BE2C (cell line): ENCODE data around the gene RAB6A.

Experiments used
- DNase-seq: peaks from one replicate; pipeline ENCODE4 v3.0.0-alpha.2; 2020
- H3K27me3 ChIP-seq: fragments of 250-450 bp; sonication (Bioruptor Pico); 2 replicates; pipeline ENCODE4 v1.5.1; 2020; ENCODE audit warnings: mild to moderate bottlenecking
- H3K36me3 ChIP-seq: fragments of 250-450 bp; sonication (Bioruptor Pico); 2 replicates; pipeline ENCODE4 v1.5.1; 2020; ENCODE audit warnings: mild to moderate bottlenecking
- H3K4me1 ChIP-seq: fragments of 250-450 bp; sonication (Bioruptor Pico); 2 replicates; pipeline ENCODE4 v1.5.1; 2020
- H3K4me3 ChIP-seq: 2 replicates; pipeline ENCODE4 v1.5.1; 2011; ENCODE audit warnings: low read depth, low read length
- H3K9me3 ChIP-seq: fragments of 250-450 bp; sonication (Bioruptor Pico); 2 replicates; pipeline ENCODE4 v1.5.1; 2020
- CTCF ChIP-seq: IDR thresholded peaks from 2 replicates; pipeline ENCODE4 v1.5.1; 2012; ENCODE audit warnings: mild to moderate bottlenecking, low read depth, low read length

Gene RAB6A

GRCh38 chr11:73664877-73665276 lies 96.0 kb downstream of the RAB6A start:
- DNase-seq, result no peak
- H3K4me1 ChIP-seq, result no peaks in the 10 kb centered on the region
- no peak for TF ChIP-seq CTCF
- no peaks in the 10 kb centered on the region for H3K27me3 ChIP-seq
- H3K36me3 ChIP-seq, result no peaks in the 10 kb centered on the region
- no peak overlapping the region for H3K4me3 ChIP-seq
- H3K9me3 ChIP-seq, result no peaks in the 10 kb centered on the region

GRCh38 chr11:73663604-73664495 lies 97.0 kb downstream of the RAB6A start:
- no peak overlapping the region for H3K4me3 ChIP-seq
- TF ChIP-seq CTCF, result no peak
- no peaks in the 10 kb centered on the region for H3K27me3 ChIP-seq
- DNase-seq, result no peak
- no peaks in the 10 kb centered on the region for H3K36me3 ChIP-seq
- no peaks in the 10 kb centered on the region for H3K4me1 ChIP-seq
- H3K9me3 ChIP-seq, result no peaks in the 10 kb centered on the region

GRCh38 chr11:73662445-73663157 lies 98.3 kb downstream of the RAB6A start:
- H3K36me3 ChIP-seq, result no peaks in the 10 kb centered on the region
- TF ChIP-seq CTCF, result no peak
- H3K4me3 ChIP-seq, result no peak overlapping the region
- no peaks in the 10 kb centered on the region for H3K4me1 ChIP-seq
- H3K9me3 ChIP-seq, result no peaks in the 10 kb centered on the region
- no peak for DNase-seq
- H3K27me3 ChIP-seq, result no peaks in the 10 kb centered on the region

- peak; percentile 96 for TF ChIP-seq CTCF
- no peaks in the 10 kb centered on the region for H3K4me1 ChIP-seq
- peak; percentile 94 for DNase-seq
- H3K9me3 ChIP-seq, result no peaks in the 10 kb centered on the region
- no peaks in the 10 kb centered on the region for H3K27me3 ChIP-seq
- no peaks in the 10 kb centered on the region for H3K36me3 ChIP-seq
- H3K4me3 ChIP-seq, result peak overlapping the region; percentile 63
Measured at GRCh38 chr11:73661035-73661628, 99.7 kb downstream of the RAB6A start.

GRCh38 chr11:73660497-73661034 lies 100.3 kb downstream of the RAB6A start:
- Histone ChIP-seq H3K36me3 (no peaks in the 10 kb centered on the region), H3K4me3 (0 out of 2 replicates have a peak overlapping the region, but pooled peaks have one; percentile 14)
- TF ChIP-seq CTCF, result no peak

More at GRCh38 chr11:73660497-73661034, 100.3 kb downstream of the RAB6A start:
- no peak for DNase-seq
- Histone ChIP-seq H3K27me3 (no peaks in the 10 kb centered on the region), H3K9me3 (no peaks in the 10 kb centered on the region), H3K4me1 (no peaks in the 10 kb centered on the region)
